Endothelial cell of umbilical vein (primary cell): ENCODE results near the gene SLC16A11. TPM values are rescaled to one million over a fixed set of nuclear protein-coding genes. Genes with fewer than 3 reads are reported as not detected.

Experiments used
- BruUV-seq: library from RNA; stranded (reverse); fragments of 400-500 nt; replicated peaks from 2 replicates; lab custom pipeline; 2021; lab: Mats Ljungman, UMichigan
- CTCF ChIA-PET: fragments of 300-600, 350-600 bp; sonication (Branson Sonifier 250); formaldehyde crosslinking; loops from one replicate; lab custom pipeline; 2021; ENCODE audit warnings: antibody characterized with exemption, inconsistent platforms; lab: Charles Lee
- POLR2A ChIA-PET: fragments of 300-600, 350-600 bp; sonication (Branson Sonifier 250); formaldehyde crosslinking; loops from one replicate; lab custom pipeline; 2021; ENCODE audit warnings: antibody characterized with exemption, inconsistent platforms; lab: Charles Lee
- DNase-seq: peaks from one replicate; pipeline ENCODE4 v3.0.0-alpha.2; 2011; ENCODE audit warnings: low read depth, low spot score
- FAIRE-seq: peaks from 2 replicates; lab custom pipeline; 2011; peaks lifted over from hg19 to GRCh38; lab: Jason Lieb, UNC
- H2AFZ ChIP-seq: 2 replicates; pipeline ENCODE4 v1.6.0; 2012; ENCODE audit warnings: low read depth, low read length, control low read depth, inconsistent platforms
- H3K27ac ChIP-seq: 2 replicates; pipeline ENCODE4 v1.5.1; 2011; ENCODE audit warnings: low read depth, mild to moderate bottlenecking, control low read depth, low read length, moderate library complexity; ENCODE audit not compliant: insufficient read depth
- H3K27me3 ChIP-seq, 2 experiments: 2 replicates each; pipeline versions ENCODE4 v1.6.0 to v1.6.1; 2011; ENCODE audit warnings: low read length in 2 of 2, mixed read lengths in 1 of 2; ENCODE audit not compliant: control insufficient read depth in 2 of 2, insufficient read depth in 2 of 2
- H3K36me3 ChIP-seq, 2 experiments: 2 replicates in 1 of 2; 3 replicates in 1 of 2; pipeline ENCODE4 v1.5.1; 2011; ENCODE audit warnings: low read length in 2 of 2, mild to moderate bottlenecking in 1 of 2, moderate library complexity in 1 of 2; ENCODE audit not compliant: control insufficient read depth in 2 of 2, insufficient read depth in 2 of 2; ENCODE audit errors: extremely low read depth in 1 of 2
- H3K4me1 ChIP-seq: 3 replicates; pipeline ENCODE4 v1.5.1; 2011; ENCODE audit warnings: mild to moderate bottlenecking, low read length; ENCODE audit not compliant: control insufficient read depth, insufficient read depth; ENCODE audit errors: extremely low read depth
- H3K4me2 ChIP-seq: 2 replicates; pipeline ENCODE4 v1.6.1; 2011; ENCODE audit warnings: low read length, control low read depth, mixed read lengths; ENCODE audit not compliant: insufficient read depth
- H3K4me3 ChIP-seq, 3 experiments: fragments of 200-600 bp in 1 of 3; sonication (generic), shearing (Covaris generic) in 1 of 3; replicated peaks in 1 of 3; 2 replicates each; pipeline ENCODE4 v1.5.1; 2011 to 2016; ENCODE audit warnings: control low read depth in 3 of 3, low read length in 3 of 3, mild to moderate bottlenecking in 2 of 3, inconsistent platforms in 1 of 3, low read depth in 1 of 3, moderate library complexity in 1 of 3; ENCODE audit not compliant: insufficient read depth in 1 of 3
- H3K79me2 ChIP-seq: 2 replicates; pipeline ENCODE4 v1.6.0; 2012; ENCODE audit warnings: low read length, inconsistent platforms; ENCODE audit not compliant: control insufficient read depth, insufficient read depth
- H3K9ac ChIP-seq: replicated peaks from 2 replicates; pipeline ENCODE3; 2011; ENCODE audit warnings: low read length, control low read depth; ENCODE audit not compliant: insufficient read depth; ENCODE audit errors: extremely low read depth
- H3K9me1 ChIP-seq: replicated peaks from 3 replicates; pipeline ENCODE4 v1.6.0; 2011; ENCODE audit warnings: mild to moderate bottlenecking, low read length; ENCODE audit not compliant: control insufficient read depth, insufficient read depth; ENCODE audit errors: extremely low read depth
- H3K9me3 ChIP-seq: replicated peaks from 2 replicates; pipeline ENCODE4 v1.5.1; 2012; ENCODE audit warnings: low read length, inconsistent platforms; ENCODE audit not compliant: control insufficient read depth, insufficient read depth
- H4K20me1 ChIP-seq: replicated peaks from 2 replicates; pipeline ENCODE3; 2011; ENCODE audit warnings: mild to moderate bottlenecking, low read length; ENCODE audit not compliant: control insufficient read depth, insufficient read depth; ENCODE audit errors: extremely low read depth
- EZH2 ChIP-seq: IDR thresholded peaks from 2 replicates; pipeline ENCODE4 v1.6.1; 2012; ENCODE audit warnings: borderline replicate concordance, low read depth, mild to moderate bottlenecking, moderate library complexity, low read length, inconsistent platforms; ENCODE audit not compliant: severe bottlenecking
- FOS ChIP-seq: IDR thresholded peaks from 2 replicates; pipeline ENCODE4 v1.6.1; 2011; ENCODE audit warnings: mild to moderate bottlenecking, low read length, moderate library complexity, borderline replicate concordance; ENCODE audit not compliant: insufficient read depth
- GATA2 ChIP-seq: IDR thresholded peaks from 2 replicates; pipeline ENCODE4 v1.7.0; 2011; ENCODE audit warnings: low read depth, mild to moderate bottlenecking, moderate library complexity, mixed read lengths, low read length; ENCODE audit not compliant: insufficient read length, insufficient read depth
- JUN ChIP-seq: IDR thresholded peaks from 2 replicates; pipeline ENCODE4 v1.6.1; 2011; ENCODE audit warnings: borderline replicate concordance, low read depth; ENCODE audit not compliant: insufficient read length, insufficient read depth
- MYC ChIP-seq: IDR thresholded peaks from one replicate; pipeline ENCODE4 v1.6.1; 2011; ENCODE audit warnings: mild to moderate bottlenecking, low read depth, low read length
- POLR2A ChIP-seq: IDR thresholded peaks from 2 replicates; pipeline ENCODE4 v1.6.1; 2012; ENCODE audit warnings: low read depth, mild to moderate bottlenecking, control low read depth, low read length
- POLR2AphosphoS5 ChIP-seq: IDR thresholded peaks from 2 replicates; pipeline ENCODE4 v1.6.1; 2012; ENCODE audit warnings: low read depth, mild to moderate bottlenecking, control low read depth, low read length, moderate library complexity; ENCODE audit not compliant: insufficient read depth
- dilution Hi-C: fragments of 300-500 bp; cut with MboI; formaldehyde crosslinking; loops from one replicate; pipeline ENCODE4 v1.15.0; 2019; ENCODE audit warnings: low sequenced_read_pairs; ENCODE audit not compliant: extremely low pct_ligation_motif_present
- intact Hi-C: fragments of 100-400 bp; cut with micrococcal nuclease; formaldehyde crosslinking; loops from one replicate; pipeline ENCODE4 v1.10.0; 2022
- polyA plus RNA-seq, 4 experiments: library from polyadenylated mRNA; depleted of rRNA in 3 of 4; stranded (reverse) in 3 of 4; unstranded in 1 of 4; fragments of >200 nt; gene quantifications; 2 replicates each; pipeline versions ENCODE4 v1.2.1 to v1.2.3, GENCODE V29; 2011 to 2012; ENCODE audit warnings: missing spikeins in 1 of 4
- total RNA-seq: library from RNA; stranded (reverse); gene quantifications from 2 replicates; pipeline ENCODE4 v1.2.3, GENCODE V29; 2021
- TF ChIP-seq, protein P1 (sequence below), 2 donors: IDR thresholded peaks; 1 replicate in 1 of 2; 2 replicates in 1 of 2; pipeline ENCODE4 v1.5.1; 2011; ENCODE audit warnings: low read length in 2 of 2, mild to moderate bottlenecking in 2 of 2, moderate library complexity in 2 of 2, control low read depth in 1 of 2, inconsistent platforms in 1 of 2, low read depth in 1 of 2; ENCODE audit not compliant: insufficient read depth in 1 of 2; ENCODE audit errors: extremely low read depth in 1 of 2
- TF ChIP-seq, protein P2 (sequence below): IDR thresholded peaks from 2 replicates; pipeline ENCODE4 v1.6.1; 2011; ENCODE audit not compliant: insufficient read depth, insufficient read length

Gene SLC16A11
- total and polyA plus RNA-seq, 2 donors (not counting 3 experiments of a cell fraction or from before 2014, with no cell fraction given) = 0.95 to 1.4 TPM

DNA sequence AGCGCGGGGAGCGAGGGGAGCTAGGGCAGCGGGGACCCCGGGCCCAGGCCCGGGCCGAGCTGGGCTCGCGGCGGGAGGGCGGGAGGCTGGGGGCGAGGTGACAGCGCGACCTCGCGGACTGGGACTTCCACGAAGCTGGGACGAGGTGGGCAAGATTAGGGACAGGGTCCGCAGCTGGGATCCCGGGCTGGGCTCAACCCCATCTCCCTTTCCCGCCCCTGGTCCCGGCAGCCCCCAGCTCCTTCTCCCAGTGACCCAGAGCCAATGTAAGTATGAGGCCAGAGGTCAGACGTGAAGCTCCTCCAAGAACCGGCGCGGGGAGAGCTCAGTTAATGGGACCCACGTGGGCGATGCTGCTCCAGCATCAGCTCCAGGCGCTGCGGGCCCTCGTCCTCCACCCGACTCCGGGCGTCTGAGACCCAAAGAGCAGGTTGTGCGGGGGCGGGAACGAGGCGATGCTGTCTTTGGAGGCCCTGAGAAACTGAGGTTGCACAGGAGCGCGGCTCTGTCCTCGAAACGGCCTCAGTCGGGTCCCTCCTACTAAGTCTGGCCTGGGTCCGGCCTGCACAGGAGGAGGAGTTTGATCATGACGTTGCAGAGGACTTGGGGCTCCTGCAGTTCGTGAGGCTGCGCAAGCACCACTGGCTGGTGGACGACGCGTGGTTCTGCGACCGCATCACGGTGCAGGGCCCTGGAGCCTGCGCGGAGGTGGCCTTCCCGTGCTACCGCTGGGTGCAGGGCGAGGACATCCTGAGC, 47.5 kb downstream of the SLC16A11 start:
- no peak overlapping the region for H2AFZ ChIP-seq
- H3K9me1 ChIP-seq = no peaks in the 10 kb centered on the region
- peaks cover 4 to 14% of the 10 kb centered on the region in 2 experiments for H3K36me3 ChIP-seq
- H3K9me3 ChIP-seq = no peaks in the 10 kb centered on the region
- dilution Hi-C loops = no loop called here
- DNase-seq = no peak
- H3K4me3 ChIP-seq = no peak overlapping the region
- BruUV-seq = no TSS peak
- H3K9ac ChIP-seq = no peak overlapping the region
- TF ChIP-seq GATA2 (no peak), JUN (no peak), POLR2AphosphoS5 (no peak), FOS (no peak), POLR2A (no peak), EZH2 (no peak), MYC (no peak)
- TF ChIP-seq, protein P1, sequence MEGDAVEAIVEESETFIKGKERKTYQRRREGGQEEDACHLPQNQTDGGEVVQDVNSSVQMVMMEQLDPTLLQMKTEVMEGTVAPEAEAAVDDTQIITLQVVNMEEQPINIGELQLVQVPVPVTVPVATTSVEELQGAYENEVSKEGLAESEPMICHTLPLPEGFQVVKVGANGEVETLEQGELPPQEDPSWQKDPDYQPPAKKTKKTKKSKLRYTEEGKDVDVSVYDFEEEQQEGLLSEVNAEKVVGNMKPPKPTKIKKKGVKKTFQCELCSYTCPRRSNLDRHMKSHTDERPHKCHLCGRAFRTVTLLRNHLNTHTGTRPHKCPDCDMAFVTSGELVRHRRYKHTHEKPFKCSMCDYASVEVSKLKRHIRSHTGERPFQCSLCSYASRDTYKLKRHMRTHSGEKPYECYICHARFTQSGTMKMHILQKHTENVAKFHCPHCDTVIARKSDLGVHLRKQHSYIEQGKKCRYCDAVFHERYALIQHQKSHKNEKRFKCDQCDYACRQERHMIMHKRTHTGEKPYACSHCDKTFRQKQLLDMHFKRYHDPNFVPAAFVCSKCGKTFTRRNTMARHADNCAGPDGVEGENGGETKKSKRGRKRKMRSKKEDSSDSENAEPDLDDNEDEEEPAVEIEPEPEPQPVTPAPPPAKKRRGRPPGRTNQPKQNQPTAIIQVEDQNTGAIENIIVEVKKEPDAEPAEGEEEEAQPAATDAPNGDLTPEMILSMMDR (IDR thresholded peaks at IDR 0.05; ENCODE audit: extremely low read depth in 1 of 2, insufficient read depth in 1 of 2, low read depth in 1 of 2, low read length in 2 of 2) = no peak
- TF ChIP-seq, protein P2, sequence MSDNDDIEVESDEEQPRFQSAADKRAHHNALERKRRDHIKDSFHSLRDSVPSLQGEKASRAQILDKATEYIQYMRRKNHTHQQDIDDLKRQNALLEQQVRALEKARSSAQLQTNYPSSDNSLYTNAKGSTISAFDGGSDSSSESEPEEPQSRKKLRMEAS = no peak
- no peaks in the 10 kb centered on the region for H3K4me1 ChIP-seq
- H3K4me2 ChIP-seq = no peak overlapping the region
- ChIA-PET CTCF (interaction anchor here (0.8 to 2.2 kb wide), 4 partner anchors 8 to 85 kb away, joined by 3 to 13 read pairs (median 8); no protein-coding TSS in a partner anchor), POLR2A (no interaction called here)
- H4K20me1 ChIP-seq = no peaks in the 10 kb centered on the region
- intact Hi-C loops = no loop called here
- no peaks in the 10 kb centered on the region for H3K79me2 ChIP-seq
- no peak for FAIRE-seq
- H3K27ac ChIP-seq = no peak overlapping the region
- no peaks in the 10 kb centered on the region for H3K27me3 ChIP-seq
